Tibial nerve (tissue), 4 donors: ENCODE data around the gene TRIM75.

ENCODE experiments used
- EP300 ChIP-seq, 2 donors: sonication (generic); formaldehyde crosslinking; IDR thresholded peaks; one replicate each; pipeline ENCODE4 v1.6.1; 2017; ENCODE audit warnings: antibody characterized with exemption in 2 of 2, mild to moderate bottlenecking in 1 of 2
- POLR2A ChIP-seq, 2 donors: fragments of 450-650 bp; IDR thresholded peaks; one replicate each; pipeline ENCODE4 v1.6.1; 2017; ENCODE audit warnings: antibody characterized with exemption in 2 of 2, mild to moderate bottlenecking in 2 of 2, moderate library complexity in 2 of 2
- TF ChIP-seq, protein P1 (sequence below), 5 experiments: fragments of 200-600 bp in 3 of 5; fragments of 450-650 bp in 2 of 5; sonication (generic) in 3 of 5; IDR thresholded peaks; one replicate each; pipeline ENCODE4 v1.5.1; 2016 to 2019; ENCODE audit warnings: antibody characterized with exemption in 5 of 5, mild to moderate bottlenecking in 3 of 5, moderate library complexity in 2 of 5

DNA sequence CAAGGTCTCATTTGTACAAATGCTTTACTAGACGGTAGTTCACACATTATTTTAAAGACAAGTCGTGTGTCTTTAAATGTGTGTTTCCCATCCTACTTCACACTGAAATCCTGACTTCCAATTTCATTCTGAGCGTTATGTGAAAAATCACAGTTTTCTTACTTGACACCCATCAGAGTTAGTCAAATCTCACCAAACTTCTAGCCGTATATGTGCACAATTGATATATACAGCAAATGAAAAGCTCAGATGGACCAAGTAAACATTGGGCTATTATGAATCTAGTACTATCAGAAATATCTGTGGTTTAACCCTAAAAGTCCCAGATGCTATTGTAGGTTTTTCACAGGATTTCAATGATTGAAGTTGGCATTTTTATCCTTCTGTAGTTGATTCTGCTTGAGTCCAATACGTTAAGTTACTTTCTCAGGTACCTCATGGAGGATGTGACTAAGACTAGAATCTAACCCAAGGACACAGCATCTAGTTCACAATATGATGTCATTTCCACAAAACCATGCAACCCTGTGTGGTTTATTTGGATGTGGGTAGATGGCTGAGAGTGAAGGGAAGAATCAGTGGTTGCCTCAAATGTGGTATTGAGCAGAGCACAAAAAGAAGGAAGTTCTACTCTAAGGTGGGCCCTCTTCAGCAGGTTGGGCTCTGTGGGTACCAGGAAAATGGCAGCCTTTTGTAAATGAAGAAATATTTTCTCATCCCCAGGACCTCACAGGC lies 44.0 kb upstream of the TRIM75 start:
- TF ChIP-seq, protein P1, sequence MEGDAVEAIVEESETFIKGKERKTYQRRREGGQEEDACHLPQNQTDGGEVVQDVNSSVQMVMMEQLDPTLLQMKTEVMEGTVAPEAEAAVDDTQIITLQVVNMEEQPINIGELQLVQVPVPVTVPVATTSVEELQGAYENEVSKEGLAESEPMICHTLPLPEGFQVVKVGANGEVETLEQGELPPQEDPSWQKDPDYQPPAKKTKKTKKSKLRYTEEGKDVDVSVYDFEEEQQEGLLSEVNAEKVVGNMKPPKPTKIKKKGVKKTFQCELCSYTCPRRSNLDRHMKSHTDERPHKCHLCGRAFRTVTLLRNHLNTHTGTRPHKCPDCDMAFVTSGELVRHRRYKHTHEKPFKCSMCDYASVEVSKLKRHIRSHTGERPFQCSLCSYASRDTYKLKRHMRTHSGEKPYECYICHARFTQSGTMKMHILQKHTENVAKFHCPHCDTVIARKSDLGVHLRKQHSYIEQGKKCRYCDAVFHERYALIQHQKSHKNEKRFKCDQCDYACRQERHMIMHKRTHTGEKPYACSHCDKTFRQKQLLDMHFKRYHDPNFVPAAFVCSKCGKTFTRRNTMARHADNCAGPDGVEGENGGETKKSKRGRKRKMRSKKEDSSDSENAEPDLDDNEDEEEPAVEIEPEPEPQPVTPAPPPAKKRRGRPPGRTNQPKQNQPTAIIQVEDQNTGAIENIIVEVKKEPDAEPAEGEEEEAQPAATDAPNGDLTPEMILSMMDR (IDR thresholded peaks at IDR 0.05) = no peak
- no peak for TF ChIP-seq EP300 (IDR thresholded peaks at IDR 0.05)
- no peak for TF ChIP-seq POLR2A (IDR thresholded peaks at IDR 0.05)
